HEK293T (cell line): ENCODE data around the gene TEX12.

Experiments
- CTCF ChIA-PET: fragments of 350-600 bp; formaldehyde crosslinking; extraction: SDS; loops from one replicate; lab custom pipeline; 2021; ENCODE audit warnings: antibody characterized with exemption, inconsistent platforms; lab: Yijun Ruan, JAX
- POLR2A ChIA-PET: fragments of 350-600 bp; formaldehyde crosslinking; extraction: SDS; loops from one replicate; lab custom pipeline; 2020; ENCODE audit warnings: antibody characterized with exemption, inconsistent platforms; lab: Yijun Ruan, JAX
- DNase-seq: peaks from one replicate; pipeline ENCODE4 v3.0.0; 2012; ENCODE audit warnings: mixed read lengths; ENCODE audit errors: extremely low spot score
- ARNT ChIP-seq: fragments of 450-650 bp; IDR thresholded peaks from 2 replicates; pipeline ENCODE4 v1.6.1; 2017; ENCODE audit warnings: mild to moderate bottlenecking
- BHLHE40 ChIP-seq: fragments of 450-650 bp; IDR thresholded peaks from 2 replicates; pipeline ENCODE4 v1.6.1; 2016; ENCODE audit warnings: mild to moderate bottlenecking, moderate library complexity, borderline replicate concordance
- CTBP1 ChIP-seq: fragments of 450-650 bp; IDR thresholded peaks from 2 replicates; pipeline ENCODE4 v1.6.1; 2016; ENCODE audit warnings: borderline replicate concordance
- ELF4 ChIP-seq: fragments of 450-650 bp; IDR thresholded peaks from 2 replicates; pipeline ENCODE4 v1.6.1; 2017; ENCODE audit warnings: antibody characterized with exemption
- FOXA1 ChIP-seq: fragments of 450-650 bp; IDR thresholded peaks from 2 replicates; pipeline ENCODE4 v1.6.1; 2016; ENCODE audit warnings: mild to moderate bottlenecking
- FOXK2 ChIP-seq: fragments of 450-650 bp; IDR thresholded peaks from 2 replicates; pipeline ENCODE4 v1.6.1; 2016; ENCODE audit warnings: mild to moderate bottlenecking
- FOXM1 ChIP-seq: fragments of 450-650 bp; IDR thresholded peaks from 2 replicates; pipeline ENCODE4 v1.6.1; 2017; ENCODE audit warnings: mild to moderate bottlenecking, borderline replicate concordance
- HDGF ChIP-seq: fragments of 450-650 bp; IDR thresholded peaks from 2 replicates; pipeline ENCODE4 v1.6.1; 2017; ENCODE audit warnings: antibody characterized with exemption, borderline replicate concordance
- L3MBTL2 ChIP-seq: fragments of 450-650 bp; conservative IDR thresholded peaks from 2 replicates; pipeline ENCODE4 v1.6.1; 2016; ENCODE audit warnings: mild to moderate bottlenecking
- LEF1 ChIP-seq: fragments of 450-650 bp; IDR thresholded peaks from 2 replicates; pipeline ENCODE4 v1.6.1; 2017; ENCODE audit warnings: mild to moderate bottlenecking, borderline replicate concordance
- SP1 ChIP-seq: fragments of 450-650 bp; IDR thresholded peaks from 2 replicates; pipeline ENCODE4 v1.6.1; 2017
- SUZ12 ChIP-seq: fragments of 450-650 bp; IDR thresholded peaks from 2 replicates; pipeline ENCODE4 v1.6.1; 2016; ENCODE audit warnings: mild to moderate bottlenecking
- TARDBP ChIP-seq: fragments of 450-650 bp; IDR thresholded peaks from 2 replicates; pipeline ENCODE4 v1.6.1; 2016
- ZNF384 ChIP-seq: fragments of 450-650 bp; IDR thresholded peaks from 2 replicates; pipeline ENCODE4 v1.6.1; 2016
- TF ChIP-seq, protein P1 (sequence below): fragments of 450-650 bp; IDR thresholded peaks from 2 replicates; pipeline ENCODE4 v1.6.1; 2016

The TEX12 gene

DNA sequence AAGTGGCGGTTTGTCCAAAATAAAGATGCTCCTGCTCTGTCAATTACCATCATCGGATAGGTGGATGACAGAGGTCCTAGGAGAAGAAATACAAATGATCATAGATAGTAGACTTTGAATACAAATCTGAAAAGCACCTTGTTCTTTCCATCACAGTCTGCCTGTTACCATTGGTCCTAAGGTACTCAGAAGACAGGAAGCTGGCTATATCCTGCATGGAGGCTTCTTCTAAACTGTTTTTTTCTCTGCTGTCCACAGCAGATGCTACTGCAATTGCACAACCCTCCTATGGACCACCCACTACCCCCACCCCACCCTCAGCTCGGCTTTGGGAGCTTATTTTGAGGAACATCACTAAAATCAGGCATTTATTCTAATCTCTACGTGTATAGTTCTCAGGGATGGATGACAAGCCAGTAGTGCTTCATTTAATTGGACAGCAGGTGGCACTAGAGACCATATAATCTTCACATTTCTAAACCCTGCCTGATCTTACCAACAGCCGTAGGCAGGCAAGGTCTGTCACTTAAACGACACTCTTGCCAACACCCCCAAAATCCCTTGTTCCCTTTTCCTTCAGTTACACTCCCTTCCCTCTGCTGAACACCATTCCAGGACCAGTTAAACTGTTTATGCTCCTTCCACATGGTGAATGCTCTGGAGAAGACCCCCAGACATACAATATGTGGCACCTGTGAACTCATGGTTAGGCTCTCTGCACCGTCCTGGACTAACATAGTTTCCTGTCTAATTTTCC lies 52.5 kb downstream of the TEX12 start:
- CTCF ChIA-PET: interaction anchor here (0.6 to 1.6 kb wide), 6 partner anchors 60 to 74 kb away, joined by 3 to 9 read pairs (median 4); no protein-coding TSS in a partner anchor
- DNase-seq: peak; percentile 70
- TF ChIP-seq TARDBP: no peak
- TF ChIP-seq, protein P1, sequence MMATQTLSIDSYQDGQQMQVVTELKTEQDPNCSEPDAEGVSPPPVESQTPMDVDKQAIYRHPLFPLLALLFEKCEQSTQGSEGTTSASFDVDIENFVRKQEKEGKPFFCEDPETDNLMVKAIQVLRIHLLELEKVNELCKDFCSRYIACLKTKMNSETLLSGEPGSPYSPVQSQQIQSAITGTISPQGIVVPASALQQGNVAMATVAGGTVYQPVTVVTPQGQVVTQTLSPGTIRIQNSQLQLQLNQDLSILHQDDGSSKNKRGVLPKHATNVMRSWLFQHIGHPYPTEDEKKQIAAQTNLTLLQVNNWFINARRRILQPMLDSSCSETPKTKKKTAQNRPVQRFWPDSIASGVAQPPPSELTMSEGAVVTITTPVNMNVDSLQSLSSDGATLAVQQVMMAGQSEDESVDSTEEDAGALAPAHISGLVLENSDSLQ: 0 out of 2 replicates have a peak, but pooled peaks have one; percentile 22
- TF ChIP-seq CTBP1: no peak
- TF ChIP-seq SP1: no peak
- POLR2A ChIA-PET: no interaction called here

DNA sequence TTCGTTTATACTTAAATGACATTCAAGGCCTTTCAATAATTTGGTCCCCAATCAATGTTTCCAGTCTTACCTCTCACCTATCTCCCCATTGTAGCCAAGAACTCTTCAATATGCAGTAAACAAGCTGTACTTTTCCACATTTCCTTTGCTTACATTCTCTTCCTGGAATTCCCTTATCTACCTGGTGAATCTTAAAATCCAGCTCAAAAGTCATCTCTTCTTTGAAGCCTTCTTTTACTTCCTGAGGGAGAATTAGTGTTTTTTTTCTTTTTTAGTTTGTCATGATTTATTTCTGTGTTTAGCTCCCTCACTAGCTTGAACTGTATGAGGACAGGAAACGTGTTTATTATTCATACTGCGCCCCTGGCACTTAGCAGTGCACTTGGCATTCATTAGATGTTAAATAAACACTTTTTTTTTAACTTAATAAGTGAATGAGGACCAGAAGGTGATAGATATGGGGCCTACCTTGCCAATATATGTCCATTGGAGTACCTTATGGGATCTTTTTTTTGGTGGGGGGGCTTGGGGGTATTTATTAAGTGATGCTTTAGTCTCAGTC lies 54.2 kb downstream of the TEX12 start:
- no peak for DNase-seq
- ChIA-PET POLR2A (interaction anchor here (1.2 kb wide), 1 partner anchor 59 kb away, joined by 3 read pairs; no protein-coding TSS in a partner anchor), CTCF (interaction anchor here (0.8 to 1.6 kb wide), 3 partner anchors 59 to 278 kb away, joined by 4 to 7 read pairs (median 7); no protein-coding TSS in a partner anchor)
- TF ChIP-seq TARDBP (no peak), SP1 (no peak), FOXM1 (no peak), ZNF384 (no peak), FOXA1 (no peak), ELF4 (no peak), FOXK2 (no peak), SUZ12 (no peak), BHLHE40 (no peak), L3MBTL2 (no peak), ARNT (no peak), LEF1 (no peak), CTBP1 (no peak), HDGF (no peak)
